ENCODE measurements around the gene MIF.

DNA sequence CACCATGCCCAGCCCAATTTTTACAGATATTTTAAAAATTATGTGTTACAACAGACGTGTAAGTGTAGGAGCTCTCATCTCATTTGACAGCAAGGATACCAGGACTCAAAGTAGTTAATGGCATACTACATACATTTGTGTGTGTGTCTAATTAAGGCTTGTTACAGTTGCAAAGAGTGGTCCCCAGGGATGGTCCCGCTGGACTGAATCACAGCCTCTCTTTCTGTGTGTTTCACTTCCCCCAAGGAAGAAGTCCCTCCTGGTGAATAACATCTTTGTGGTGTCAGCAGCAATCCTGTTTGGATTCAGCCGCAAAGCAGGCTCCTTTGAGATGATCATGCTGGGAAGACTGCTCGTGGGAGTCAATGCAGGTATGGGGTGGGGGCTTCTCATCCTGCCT is 19.3 kb upstream of the MIF start:
- TF ChIP-seq, protein P1, sequence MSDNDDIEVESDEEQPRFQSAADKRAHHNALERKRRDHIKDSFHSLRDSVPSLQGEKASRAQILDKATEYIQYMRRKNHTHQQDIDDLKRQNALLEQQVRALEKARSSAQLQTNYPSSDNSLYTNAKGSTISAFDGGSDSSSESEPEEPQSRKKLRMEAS (IDR thresholded peaks at IDR 0.05) = no peak
- TF ChIP-seq, protein P2, sequence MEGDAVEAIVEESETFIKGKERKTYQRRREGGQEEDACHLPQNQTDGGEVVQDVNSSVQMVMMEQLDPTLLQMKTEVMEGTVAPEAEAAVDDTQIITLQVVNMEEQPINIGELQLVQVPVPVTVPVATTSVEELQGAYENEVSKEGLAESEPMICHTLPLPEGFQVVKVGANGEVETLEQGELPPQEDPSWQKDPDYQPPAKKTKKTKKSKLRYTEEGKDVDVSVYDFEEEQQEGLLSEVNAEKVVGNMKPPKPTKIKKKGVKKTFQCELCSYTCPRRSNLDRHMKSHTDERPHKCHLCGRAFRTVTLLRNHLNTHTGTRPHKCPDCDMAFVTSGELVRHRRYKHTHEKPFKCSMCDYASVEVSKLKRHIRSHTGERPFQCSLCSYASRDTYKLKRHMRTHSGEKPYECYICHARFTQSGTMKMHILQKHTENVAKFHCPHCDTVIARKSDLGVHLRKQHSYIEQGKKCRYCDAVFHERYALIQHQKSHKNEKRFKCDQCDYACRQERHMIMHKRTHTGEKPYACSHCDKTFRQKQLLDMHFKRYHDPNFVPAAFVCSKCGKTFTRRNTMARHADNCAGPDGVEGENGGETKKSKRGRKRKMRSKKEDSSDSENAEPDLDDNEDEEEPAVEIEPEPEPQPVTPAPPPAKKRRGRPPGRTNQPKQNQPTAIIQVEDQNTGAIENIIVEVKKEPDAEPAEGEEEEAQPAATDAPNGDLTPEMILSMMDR (IDR thresholded peaks at IDR 0.05) = no peak
- TF ChIP-seq RFX5 (IDR thresholded peaks at IDR 0.05) (no peak), POLR2A (IDR thresholded peaks at IDR 0.05; ENCODE audit: low read length) (no peak), MAFK (IDR thresholded peaks at IDR 0.05; ENCODE audit: partially characterized antibody) (no peak), RAD21 (conservative IDR thresholded peaks at IDR 0.05 in 1 of 2, IDR thresholded peaks at IDR 0.05 in 1 of 2) (no peak)
- TF ChIP-seq, protein P3, sequence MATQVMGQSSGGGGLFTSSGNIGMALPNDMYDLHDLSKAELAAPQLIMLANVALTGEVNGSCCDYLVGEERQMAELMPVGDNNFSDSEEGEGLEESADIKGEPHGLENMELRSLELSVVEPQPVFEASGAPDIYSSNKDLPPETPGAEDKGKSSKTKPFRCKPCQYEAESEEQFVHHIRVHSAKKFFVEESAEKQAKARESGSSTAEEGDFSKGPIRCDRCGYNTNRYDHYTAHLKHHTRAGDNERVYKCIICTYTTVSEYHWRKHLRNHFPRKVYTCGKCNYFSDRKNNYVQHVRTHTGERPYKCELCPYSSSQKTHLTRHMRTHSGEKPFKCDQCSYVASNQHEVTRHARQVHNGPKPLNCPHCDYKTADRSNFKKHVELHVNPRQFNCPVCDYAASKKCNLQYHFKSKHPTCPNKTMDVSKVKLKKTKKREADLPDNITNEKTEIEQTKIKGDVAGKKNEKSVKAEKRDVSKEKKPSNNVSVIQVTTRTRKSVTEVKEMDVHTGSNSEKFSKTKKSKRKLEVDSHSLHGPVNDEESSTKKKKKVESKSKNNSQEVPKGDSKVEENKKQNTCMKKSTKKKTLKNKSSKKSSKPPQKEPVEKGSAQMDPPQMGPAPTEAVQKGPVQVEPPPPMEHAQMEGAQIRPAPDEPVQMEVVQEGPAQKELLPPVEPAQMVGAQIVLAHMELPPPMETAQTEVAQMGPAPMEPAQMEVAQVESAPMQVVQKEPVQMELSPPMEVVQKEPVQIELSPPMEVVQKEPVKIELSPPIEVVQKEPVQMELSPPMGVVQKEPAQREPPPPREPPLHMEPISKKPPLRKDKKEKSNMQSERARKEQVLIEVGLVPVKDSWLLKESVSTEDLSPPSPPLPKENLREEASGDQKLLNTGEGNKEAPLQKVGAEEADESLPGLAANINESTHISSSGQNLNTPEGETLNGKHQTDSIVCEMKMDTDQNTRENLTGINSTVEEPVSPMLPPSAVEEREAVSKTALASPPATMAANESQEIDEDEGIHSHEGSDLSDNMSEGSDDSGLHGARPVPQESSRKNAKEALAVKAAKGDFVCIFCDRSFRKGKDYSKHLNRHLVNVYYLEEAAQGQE (IDR thresholded peaks at IDR 0.05) = no peak
